Parathyroid adenoma (tissue), 2 donors: ENCODE results near the gene CMTM5.

Source experiments
- H2AFZ ChIP-seq: fragments of 300-600 bp; sonication (generic); one replicate; pipeline ENCODE4 v1.7.0; 2017; ENCODE audit warnings: antibody characterized with exemption, mild to moderate bottlenecking
- H3K27ac ChIP-seq: fragments of 300-600 bp; sonication (generic); one replicate; pipeline ENCODE4 v1.7.0; 2017
- H3K27me3 ChIP-seq: fragments of 300-600 bp; sonication (generic); one replicate; pipeline ENCODE4 v1.7.0; 2017; ENCODE audit warnings: low read length; ENCODE audit not compliant: control insufficient read depth, insufficient read depth
- H3K36me3 ChIP-seq: fragments of 300-600 bp; sonication (generic); one replicate; pipeline ENCODE4 v1.7.0; 2017; ENCODE audit warnings: low read length; ENCODE audit not compliant: control insufficient read depth, insufficient read depth
- H3K4me1 ChIP-seq: fragments of 300-600 bp; sonication (generic); one replicate; pipeline ENCODE4 v1.7.0; 2017; ENCODE audit warnings: control low read depth
- H3K4me2 ChIP-seq: fragments of 300-600 bp; sonication (generic); one replicate; pipeline ENCODE4 v1.7.0; 2017; ENCODE audit warnings: low read length
- H3K4me3 ChIP-seq: fragments of 300-600 bp; sonication (generic); one replicate; pipeline ENCODE4 v1.7.0; 2017; ENCODE audit warnings: low read depth, low read length
- H3K79me2 ChIP-seq: fragments of 300-600 bp; sonication (generic); one replicate; pipeline ENCODE4 v1.7.0; 2017; ENCODE audit warnings: control low read depth
- H3K9ac ChIP-seq: fragments of 300-600 bp; sonication (generic); one replicate; pipeline ENCODE4 v1.7.0; 2017; ENCODE audit warnings: mild to moderate bottlenecking
- H3K9me3 ChIP-seq: fragments of 300-600 bp; sonication (generic); one replicate; pipeline ENCODE4 v1.7.0; 2017; ENCODE audit warnings: low read length; ENCODE audit not compliant: control insufficient read depth
- TF ChIP-seq, protein P1 (sequence below): fragments of 300-600 bp; sonication (generic); IDR thresholded peaks from one replicate; pipeline ENCODE4 v1.7.0; 2017; ENCODE audit warnings: antibody characterized with exemption, mild to moderate bottlenecking
- donor health status: primary hyperparathyroidism.

The CMTM5 gene

DNA sequence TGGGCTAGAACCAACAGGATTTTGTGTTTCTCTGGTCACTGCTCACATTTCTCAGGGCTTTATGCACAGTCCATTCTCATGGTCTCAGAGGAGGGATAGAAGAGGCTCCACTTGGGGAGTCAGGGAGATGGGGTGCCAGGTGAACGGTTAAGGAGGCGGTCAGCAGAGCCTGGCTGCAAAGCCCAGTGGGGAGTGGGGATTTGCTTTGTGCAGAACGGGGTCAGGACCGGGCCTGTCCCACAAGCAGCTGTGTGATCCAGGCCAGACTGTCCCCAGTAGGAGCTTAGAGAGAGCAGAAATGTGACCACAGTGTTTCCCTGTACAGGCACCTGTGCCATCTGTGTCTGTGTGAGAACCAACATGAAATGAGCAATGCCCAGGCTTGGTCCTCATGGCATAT is 4.1 kb downstream of the CMTM5 start:
- Histone ChIP-seq H3K79me2 (no peaks in the 10 kb centered on the region), H3K4me1 (no peaks in the 10 kb centered on the region), H3K27ac (no peak overlapping the region), H3K4me3 (no peak overlapping the region), H2AFZ (no peak overlapping the region), H3K9ac (no peak overlapping the region), H3K9me3 (no peaks in the 10 kb centered on the region), H3K36me3 (no peaks in the 10 kb centered on the region), H3K4me2 (no peak overlapping the region), H3K27me3 (no peaks in the 10 kb centered on the region)
- TF ChIP-seq, protein P1, sequence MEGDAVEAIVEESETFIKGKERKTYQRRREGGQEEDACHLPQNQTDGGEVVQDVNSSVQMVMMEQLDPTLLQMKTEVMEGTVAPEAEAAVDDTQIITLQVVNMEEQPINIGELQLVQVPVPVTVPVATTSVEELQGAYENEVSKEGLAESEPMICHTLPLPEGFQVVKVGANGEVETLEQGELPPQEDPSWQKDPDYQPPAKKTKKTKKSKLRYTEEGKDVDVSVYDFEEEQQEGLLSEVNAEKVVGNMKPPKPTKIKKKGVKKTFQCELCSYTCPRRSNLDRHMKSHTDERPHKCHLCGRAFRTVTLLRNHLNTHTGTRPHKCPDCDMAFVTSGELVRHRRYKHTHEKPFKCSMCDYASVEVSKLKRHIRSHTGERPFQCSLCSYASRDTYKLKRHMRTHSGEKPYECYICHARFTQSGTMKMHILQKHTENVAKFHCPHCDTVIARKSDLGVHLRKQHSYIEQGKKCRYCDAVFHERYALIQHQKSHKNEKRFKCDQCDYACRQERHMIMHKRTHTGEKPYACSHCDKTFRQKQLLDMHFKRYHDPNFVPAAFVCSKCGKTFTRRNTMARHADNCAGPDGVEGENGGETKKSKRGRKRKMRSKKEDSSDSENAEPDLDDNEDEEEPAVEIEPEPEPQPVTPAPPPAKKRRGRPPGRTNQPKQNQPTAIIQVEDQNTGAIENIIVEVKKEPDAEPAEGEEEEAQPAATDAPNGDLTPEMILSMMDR: no peak

DNA sequence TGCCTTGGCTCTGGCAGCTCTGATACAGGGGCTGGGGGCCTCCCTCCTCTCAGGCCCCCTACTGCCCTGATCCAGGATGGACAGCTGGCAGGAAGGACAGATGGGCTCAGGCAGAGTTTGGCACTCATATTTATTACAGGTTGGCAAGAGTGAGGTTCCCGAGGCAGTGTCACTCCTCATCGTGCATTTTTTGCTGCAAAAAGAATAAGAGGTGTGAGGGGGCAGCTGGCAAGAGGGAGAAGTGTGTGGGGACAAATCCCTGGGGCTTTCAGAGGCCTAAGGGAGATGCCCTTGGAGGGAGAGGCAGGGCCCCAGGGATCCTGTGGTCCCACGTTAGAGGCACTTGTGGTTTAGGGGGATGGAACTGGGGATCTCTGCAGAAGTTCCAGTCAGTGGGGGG is 5.0 kb downstream of the CMTM5 start:
- H3K36me3 ChIP-seq: no peaks in the 10 kb centered on the region
- no peak overlapping the region for H3K4me2 ChIP-seq
- H2AFZ ChIP-seq: no peak overlapping the region
- H3K27ac ChIP-seq: no peak overlapping the region
- no peaks in the 10 kb centered on the region for H3K4me1 ChIP-seq
- no peaks in the 10 kb centered on the region for H3K9me3 ChIP-seq
- no peaks in the 10 kb centered on the region for H3K79me2 ChIP-seq
- H3K27me3 ChIP-seq: no peaks in the 10 kb centered on the region
- TF ChIP-seq, protein P1: no peak
- H3K9ac ChIP-seq: no peak overlapping the region
- H3K4me3 ChIP-seq: no peak overlapping the region

DNA sequence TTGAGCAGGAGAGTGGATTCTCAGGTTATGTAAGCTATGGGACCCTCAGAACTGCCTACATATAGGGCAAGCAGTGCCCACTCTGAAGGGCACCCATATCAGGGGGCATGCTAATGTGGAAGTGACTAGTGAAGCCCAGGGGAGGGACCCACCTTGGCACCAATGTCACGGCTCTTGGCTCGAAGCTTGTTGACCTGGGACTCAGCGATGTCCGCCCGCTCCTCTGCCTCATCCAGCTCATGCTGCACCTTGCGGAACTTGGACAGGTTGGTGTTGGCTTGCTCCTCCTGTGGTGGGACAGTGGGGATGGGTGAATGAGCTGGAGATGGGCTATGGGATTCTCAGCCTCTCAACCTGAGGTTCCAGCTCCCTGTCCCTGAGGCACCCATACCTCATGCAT is 5.4 kb downstream of the CMTM5 start:
- Histone ChIP-seq H3K4me2 (no peak overlapping the region), H3K9ac (no peak overlapping the region), H3K79me2 (no peaks in the 10 kb centered on the region), H2AFZ (no peak overlapping the region), H3K4me1 (no peaks in the 10 kb centered on the region), H3K36me3 (no peaks in the 10 kb centered on the region), H3K27ac (no peak overlapping the region), H3K9me3 (no peaks in the 10 kb centered on the region), H3K4me3 (no peak overlapping the region), H3K27me3 (no peaks in the 10 kb centered on the region)
- TF ChIP-seq, protein P1: no peak

DNA sequence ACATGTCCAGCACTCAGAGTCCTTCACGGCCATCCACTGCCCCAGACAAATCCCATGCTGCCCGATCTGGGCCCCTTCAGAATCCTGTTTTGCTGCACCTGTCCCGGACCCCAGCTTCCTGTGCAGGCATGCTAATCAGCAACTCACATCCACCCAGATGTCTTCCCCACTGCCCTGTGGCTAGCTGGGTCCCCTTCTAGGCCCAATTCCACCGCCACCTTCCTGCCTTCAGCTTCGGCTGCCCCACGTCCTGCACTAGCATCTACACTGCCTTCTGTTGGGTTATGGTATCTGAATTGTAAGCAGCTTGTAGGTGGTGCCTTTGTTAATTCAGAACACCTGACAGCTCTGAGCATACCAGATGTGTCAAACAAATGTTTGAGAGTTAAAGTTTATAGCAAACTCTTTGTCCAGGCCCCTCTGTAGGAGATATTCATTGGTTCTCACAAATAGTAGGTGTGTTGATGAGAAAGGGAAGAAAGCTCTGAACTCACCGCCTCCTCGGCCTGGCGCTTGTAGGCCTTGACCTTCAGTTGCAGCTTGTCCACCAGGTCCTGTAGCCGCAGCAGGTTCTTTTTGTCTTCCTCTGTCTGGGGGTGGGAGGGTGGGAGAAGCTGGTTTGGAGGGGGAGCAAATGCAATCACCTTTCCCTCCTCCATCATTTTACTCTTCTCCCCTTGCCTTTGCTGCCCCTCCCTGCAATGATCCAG is 6.0 kb downstream of the CMTM5 start:
- no peak overlapping the region for H3K27ac ChIP-seq
- no peaks in the 10 kb centered on the region for H3K27me3 ChIP-seq
- H2AFZ ChIP-seq: no peak overlapping the region
- H3K4me1 ChIP-seq: no peaks in the 10 kb centered on the region
- H3K9ac ChIP-seq: no peak overlapping the region
- TF ChIP-seq, protein P1: no peak
- no peaks in the 10 kb centered on the region for H3K36me3 ChIP-seq
- no peak overlapping the region for H3K4me3 ChIP-seq
- H3K79me2 ChIP-seq: no peaks in the 10 kb centered on the region
- no peaks in the 10 kb centered on the region for H3K9me3 ChIP-seq
- H3K4me2 ChIP-seq: no peak overlapping the region
